ENCODE measurements around the gene DNER.
"Not testable (repeated sequence)": the region's sequence is repeated elsewhere in the genome, so short reads cannot be mapped to it uniquely, and the experiment has no call there.

DNER gene

GRCh38 chr2:229714736-229715541, 584 bp upstream of the DNER start:
- DNase-seq (ENCODE audit: low read depth): no peak

GRCh38 chr2:229713371-229714079, 830 bp downstream of the DNER start:
- no peak for DNase-seq (ENCODE audit: low read depth)

GRCh38 chr2:229712136-229712535, 2.2 kb downstream of the DNER start:
- no peak for DNase-seq (ENCODE audit: low read depth)

- DNase-seq (ENCODE audit: low read depth): no peak
Measured at GRCh38 chr2:229708335-229708734, 6.0 kb downstream of the DNER start.

GRCh38 chr2:229703909-229704630, 10.3 kb downstream of the DNER start:
- DNase-seq (ENCODE audit: low read depth): no peak

- DNase-seq (ENCODE audit: low read depth): no peak
Measured at GRCh38 chr2:229701716-229702115, 12.6 kb downstream of the DNER start.

GRCh38 chr2:229701062-229701461, 13.3 kb downstream of the DNER start:
- DNase-seq (ENCODE audit: low read depth): no peak

GRCh38 chr2:229695961-229696360, 18.4 kb downstream of the DNER start:
- DNase-seq (ENCODE audit: low read depth): no peak

GRCh38 chr2:229693845-229694244, 20.5 kb downstream of the DNER start:
- not testable (repeated sequence) for DNase-seq (ENCODE audit: low read depth)

GRCh38 chr2:229691631-229692030, 22.7 kb downstream of the DNER start:
- DNase-seq (ENCODE audit: low read depth): no peak

GRCh38 chr2:229689307-229689839, 25.0 kb downstream of the DNER start:
- no peak for DNase-seq (ENCODE audit: low read depth)

GRCh38 chr2:229688141-229688540, 26.2 kb downstream of the DNER start:
- no peak for DNase-seq (ENCODE audit: low read depth)

- no peak for DNase-seq (ENCODE audit: low read depth)
Measured at GRCh38 chr2:229686122-229686919, 28.0 kb downstream of the DNER start.

- DNase-seq (ENCODE audit: low read depth): no peak
Measured at GRCh38 chr2:229684942-229685562, 29.3 kb downstream of the DNER start.

- no peak for DNase-seq (ENCODE audit: low read depth)
Measured at GRCh38 chr2:229679393-229680125, 34.8 kb downstream of the DNER start.

GRCh38 chr2:229675569-229675968, 38.8 kb downstream of the DNER start:
- no peak for DNase-seq (ENCODE audit: low read depth)

- DNase-seq (ENCODE audit: low read depth): no peak
Measured at GRCh38 chr2:229674830-229675530, 39.4 kb downstream of the DNER start.

- no peak for DNase-seq (ENCODE audit: low read depth)
Measured at GRCh38 chr2:229673676-229674075, 40.7 kb downstream of the DNER start.

- no peak for DNase-seq (ENCODE audit: low read depth)
Measured at GRCh38 chr2:229672021-229672420, 42.3 kb downstream of the DNER start.

GRCh38 chr2:229669841-229670240, 44.5 kb downstream of the DNER start:
- no peak for DNase-seq (ENCODE audit: low read depth)
